ENCODE data around the gene ARHGAP44.
"Not testable (repeated sequence)": the region's sequence is repeated elsewhere in the genome, so short reads cannot be mapped to it uniquely, and the experiment has no call there.

Gene ARHGAP44

GRCh38 chr17:12867726-12868125 is 78.4 kb downstream of the ARHGAP44 start:
- Histone ChIP-seq H3K27me3 (ENCODE audit: low read depth, low read length) (no peaks in the 10 kb centered on the region), H3K27ac (ENCODE audit: low read length) (no peak overlapping the region), H3K4me1 (ENCODE audit: low read length) (peaks cover 23% of the 10 kb centered on the region), H3K9me3 (ENCODE audit: insufficient read depth, low read length) (no peaks in the 10 kb centered on the region), H3K36me3 (replicated peaks; ENCODE audit: low read depth, low read length) (peaks cover 2% of the 10 kb centered on the region), H3K4me3 (ENCODE audit: low read length) (no peak overlapping the region), H3K79me2 (ENCODE audit: low read length) (peaks cover 4% of the 10 kb centered on the region; the same call in 1 of the 2 replicates), H2AFZ (ENCODE audit: low read depth, low read length) (no peak overlapping the region), H3K4me2 (ENCODE audit: low read length) (no peak overlapping the region), H4K20me1 (ENCODE audit: insufficient read depth, low read length) (no peaks in the 10 kb centered on the region), H3K9ac (ENCODE audit: low read length) (no peak overlapping the region)
- TF ChIP-seq EZH2phosphoT487 (IDR thresholded peaks at IDR 0.05; ENCODE audit: low read depth), result no peak
- TF ChIP-seq CTCF (IDR thresholded peaks at IDR 0.05; ENCODE audit: low read depth, low read length), result no peak

- H3K27me3 ChIP-seq (ENCODE audit: low read depth, low read length); H3K9ac ChIP-seq (ENCODE audit: low read length); H3K9me3 ChIP-seq (ENCODE audit: insufficient read depth, low read length); H2AFZ ChIP-seq (ENCODE audit: low read depth, low read length); H3K4me3 ChIP-seq (ENCODE audit: low read length); H3K4me1 ChIP-seq (ENCODE audit: low read length); H3K79me2 ChIP-seq (ENCODE audit: low read length); H4K20me1 ChIP-seq (ENCODE audit: insufficient read depth, low read length); H3K4me2 ChIP-seq (ENCODE audit: low read length); H3K36me3 ChIP-seq (replicated peaks; ENCODE audit: low read depth, low read length); H3K27ac ChIP-seq (ENCODE audit: low read length): not testable (repeated sequence)
Observed at GRCh38 chr17:12873415-12874125, 84.3 kb downstream of the ARHGAP44 start.

GRCh38 chr17:12877953-12878669 is 88.8 kb downstream of the ARHGAP44 start:
- peaks cover 40% of the 10 kb centered on the region for H3K4me1 ChIP-seq (ENCODE audit: low read length)
- no peaks in the 10 kb centered on the region for H3K27me3 ChIP-seq (ENCODE audit: low read depth, low read length)
- no peaks in the 10 kb centered on the region for H3K9me3 ChIP-seq (ENCODE audit: insufficient read depth, low read length)
- 0 out of 2 replicates have a peak overlapping the region, but pooled peaks have one; percentile 34 for H3K9ac ChIP-seq (ENCODE audit: low read length)
- H3K4me3 ChIP-seq (ENCODE audit: low read length), result peak overlapping the region; percentile 5; the same call in 1 of the 2 replicates
- peaks cover 3% of the 10 kb centered on the region for H3K36me3 ChIP-seq (replicated peaks; ENCODE audit: low read depth, low read length)
- peak overlapping the region; percentile 84 for H3K27ac ChIP-seq (ENCODE audit: low read length)
- H3K79me2 ChIP-seq (ENCODE audit: low read length), result peaks cover 16% of the 10 kb centered on the region
- H3K4me2 ChIP-seq (ENCODE audit: low read length), result peak overlapping the region; percentile 60
- H4K20me1 ChIP-seq (ENCODE audit: insufficient read depth, low read length), result no peaks in the 10 kb centered on the region
- no peak for TF ChIP-seq CTCF (IDR thresholded peaks at IDR 0.05; ENCODE audit: low read depth, low read length)
- no peak for TF ChIP-seq EZH2phosphoT487 (IDR thresholded peaks at IDR 0.05; ENCODE audit: low read depth)
- no peak overlapping the region for H2AFZ ChIP-seq (ENCODE audit: low read depth, low read length)

- H3K4me2 ChIP-seq (ENCODE audit: low read length); H3K9me3 ChIP-seq (ENCODE audit: insufficient read depth, low read length); H2AFZ ChIP-seq (ENCODE audit: low read depth, low read length); H4K20me1 ChIP-seq (ENCODE audit: insufficient read depth, low read length); H3K9ac ChIP-seq (ENCODE audit: low read length); H3K4me3 ChIP-seq (ENCODE audit: low read length); H3K27me3 ChIP-seq (ENCODE audit: low read depth, low read length); H3K36me3 ChIP-seq (replicated peaks; ENCODE audit: low read depth, low read length): not testable (repeated sequence)
- peak overlapping the region; percentile 84 for H3K27ac ChIP-seq (ENCODE audit: low read length)
- H3K79me2 ChIP-seq (ENCODE audit: low read length), result peaks cover 22% of the 10 kb centered on the region
- H3K4me1 ChIP-seq (ENCODE audit: low read length), result peaks cover 49% of the 10 kb centered on the region
Observed at GRCh38 chr17:12879096-12879495, 89.8 kb downstream of the ARHGAP44 start.

GRCh38 chr17:12883472-12883871 is 94.2 kb downstream of the ARHGAP44 start:
- Histone ChIP-seq H3K79me2 (ENCODE audit: low read length) (peaks cover 39% of the 10 kb centered on the region), H3K36me3 (replicated peaks; ENCODE audit: low read depth, low read length) (peaks cover 7% of the 10 kb centered on the region), H3K4me3 (ENCODE audit: low read length) (peak overlapping the region; percentile 58), H4K20me1 (ENCODE audit: insufficient read depth, low read length) (no peaks in the 10 kb centered on the region), H3K27me3 (ENCODE audit: low read depth, low read length) (no peaks in the 10 kb centered on the region), H3K9me3 (ENCODE audit: insufficient read depth, low read length) (no peaks in the 10 kb centered on the region), H2AFZ (ENCODE audit: low read depth, low read length) (no peak overlapping the region), H3K27ac (ENCODE audit: low read length) (peak overlapping the region; percentile 93), H3K4me2 (ENCODE audit: low read length) (peak overlapping the region; percentile 79), H3K9ac (ENCODE audit: low read length) (peak overlapping the region; percentile 54), H3K4me1 (ENCODE audit: low read length) (peaks cover 55% of the 10 kb centered on the region)
- TF ChIP-seq CTCF (IDR thresholded peaks at IDR 0.05; ENCODE audit: low read depth, low read length), result no peak
- no peak for TF ChIP-seq EZH2phosphoT487 (IDR thresholded peaks at IDR 0.05; ENCODE audit: low read depth)
